ENCODE measurements around the gene NLRP9. TPM values are rescaled to one million over a fixed set of nuclear protein-coding genes. Genes with fewer than 3 reads are reported as not detected.

NLRP9 gene
- total RNA-seq, 1 experiment from 2014 or later: not detected

GRCh38 chr19:55778331-55778730 lies 40.1 kb upstream of the NLRP9 start:
- no peak overlapping the region for H3K4me2 ChIP-seq (ENCODE audit: low read length)
- peaks cover 18% of the 10 kb centered on the region; the same call in 1 of the 2 replicates for H3K27me3 ChIP-seq (ENCODE audit: insufficient read depth, low read length)
- intact Hi-C loops (cut with micrococcal nuclease): loop anchor here (5.0 kb wide), 1 partner anchor 169 kb away; the partner anchor contains the start of gene NLRP8
- H3K9me3 ChIP-seq (ENCODE audit: control insufficient read depth in 1 of 2, insufficient read depth in 1 of 2, low read depth in 1 of 2, low read length in 2 of 2): no peaks in the 10 kb centered on the region
- RAD21 ChIA-PET (ENCODE audit: low non-redundant PET in 1 of 2, low total read pairs in 2 of 2, uncharacterized antibody in 2 of 2, unreplicated experiment in 2 of 2): no interaction called here
- BruUV-seq (replicated peaks): no TSS peak
- H3K79me2 ChIP-seq (ENCODE audit: insufficient read depth, low read length): no peaks in the 10 kb centered on the region
- H3K4me3 ChIP-seq (replicated peaks in 1 of 2; ENCODE audit: low read depth in 1 of 2, low read length in 2 of 2): no peak overlapping the region
- TF ChIP-seq ZNF274 (IDR thresholded peaks at IDR 0.05; ENCODE audit: low read depth, low read length): no peak
- no peak for TF ChIP-seq POLR2AphosphoS5 (IDR thresholded peaks at IDR 0.05; ENCODE audit: low read depth, low read length)
- TF ChIP-seq, protein P1, sequence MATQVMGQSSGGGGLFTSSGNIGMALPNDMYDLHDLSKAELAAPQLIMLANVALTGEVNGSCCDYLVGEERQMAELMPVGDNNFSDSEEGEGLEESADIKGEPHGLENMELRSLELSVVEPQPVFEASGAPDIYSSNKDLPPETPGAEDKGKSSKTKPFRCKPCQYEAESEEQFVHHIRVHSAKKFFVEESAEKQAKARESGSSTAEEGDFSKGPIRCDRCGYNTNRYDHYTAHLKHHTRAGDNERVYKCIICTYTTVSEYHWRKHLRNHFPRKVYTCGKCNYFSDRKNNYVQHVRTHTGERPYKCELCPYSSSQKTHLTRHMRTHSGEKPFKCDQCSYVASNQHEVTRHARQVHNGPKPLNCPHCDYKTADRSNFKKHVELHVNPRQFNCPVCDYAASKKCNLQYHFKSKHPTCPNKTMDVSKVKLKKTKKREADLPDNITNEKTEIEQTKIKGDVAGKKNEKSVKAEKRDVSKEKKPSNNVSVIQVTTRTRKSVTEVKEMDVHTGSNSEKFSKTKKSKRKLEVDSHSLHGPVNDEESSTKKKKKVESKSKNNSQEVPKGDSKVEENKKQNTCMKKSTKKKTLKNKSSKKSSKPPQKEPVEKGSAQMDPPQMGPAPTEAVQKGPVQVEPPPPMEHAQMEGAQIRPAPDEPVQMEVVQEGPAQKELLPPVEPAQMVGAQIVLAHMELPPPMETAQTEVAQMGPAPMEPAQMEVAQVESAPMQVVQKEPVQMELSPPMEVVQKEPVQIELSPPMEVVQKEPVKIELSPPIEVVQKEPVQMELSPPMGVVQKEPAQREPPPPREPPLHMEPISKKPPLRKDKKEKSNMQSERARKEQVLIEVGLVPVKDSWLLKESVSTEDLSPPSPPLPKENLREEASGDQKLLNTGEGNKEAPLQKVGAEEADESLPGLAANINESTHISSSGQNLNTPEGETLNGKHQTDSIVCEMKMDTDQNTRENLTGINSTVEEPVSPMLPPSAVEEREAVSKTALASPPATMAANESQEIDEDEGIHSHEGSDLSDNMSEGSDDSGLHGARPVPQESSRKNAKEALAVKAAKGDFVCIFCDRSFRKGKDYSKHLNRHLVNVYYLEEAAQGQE (IDR thresholded peaks at IDR 0.05; ENCODE audit: low read depth): no peak
- no peak for TF ChIP-seq SIN3A (IDR thresholded peaks at IDR 0.05; ENCODE audit: low read depth)
- TF ChIP-seq EZH2phosphoT487 (IDR thresholded peaks at IDR 0.05; ENCODE audit: borderline replicate concordance): no peak
- no peak for TF ChIP-seq YY1 (IDR thresholded peaks at IDR 0.05; ENCODE audit: extremely low read depth, insufficient replicate concordance, low read depth, low read length)
- no peak for ATAC-seq
- no peak overlapping the region for H2AFZ ChIP-seq (ENCODE audit: low read depth, low read length, poor library complexity, severe bottlenecking)
- no peaks in the 10 kb centered on the region for H3K4me1 ChIP-seq (ENCODE audit: control insufficient read depth in 1 of 2, insufficient read depth in 2 of 2, low read length in 2 of 2)
- no peaks in the 10 kb centered on the region for H3K9me2 ChIP-seq (ENCODE audit: insufficient read depth)
- no peak overlapping the region for H3K27ac ChIP-seq (ENCODE audit: low read depth, low read length)
- DNase-seq (ENCODE audit: low read depth, low spot score): no peak
- no peak overlapping the region for H3K9ac ChIP-seq (ENCODE audit: low read length)
- POLR2A ChIA-PET: no interaction called here
- no peaks in the 10 kb centered on the region for H4K20me1 ChIP-seq (ENCODE audit: insufficient read depth)
- CTCF ChIA-PET: interaction anchor here (0.8 to 1.5 kb wide), 3 partner anchors 32 to 555 kb away, joined by 3 to 12 read pairs (median 7); no protein-coding TSS in a partner anchor
- no peaks in the 10 kb centered on the region for H3K36me3 ChIP-seq (ENCODE audit: control insufficient read depth in 1 of 2, insufficient read depth in 2 of 2, low read length in 2 of 2)
